SU-DHL-6 (cell line): ENCODE results near the gene MAP4K3.

Source experiments
- EZH2phosphoT487 ChIP-seq: fragments of 200-600 bp; sonication (generic), shearing (Covaris generic); conservative IDR thresholded peaks from 2 replicates; pipeline ENCODE4 v1.6.1; 2018; ENCODE audit warnings: mild to moderate bottlenecking, antibody characterized with exemption, low read length, moderate library complexity, mixed read lengths
- TF ChIP-seq, protein P1 (sequence below): fragments of 200-600 bp; sonication (generic); IDR thresholded peaks from one replicate; pipeline ENCODE4 v1.5.1; 2017; ENCODE audit warnings: antibody characterized with exemption, mild to moderate bottlenecking, low read length, moderate library complexity; ENCODE audit not compliant: insufficient read depth, poor library complexity, severe bottlenecking

DNA sequence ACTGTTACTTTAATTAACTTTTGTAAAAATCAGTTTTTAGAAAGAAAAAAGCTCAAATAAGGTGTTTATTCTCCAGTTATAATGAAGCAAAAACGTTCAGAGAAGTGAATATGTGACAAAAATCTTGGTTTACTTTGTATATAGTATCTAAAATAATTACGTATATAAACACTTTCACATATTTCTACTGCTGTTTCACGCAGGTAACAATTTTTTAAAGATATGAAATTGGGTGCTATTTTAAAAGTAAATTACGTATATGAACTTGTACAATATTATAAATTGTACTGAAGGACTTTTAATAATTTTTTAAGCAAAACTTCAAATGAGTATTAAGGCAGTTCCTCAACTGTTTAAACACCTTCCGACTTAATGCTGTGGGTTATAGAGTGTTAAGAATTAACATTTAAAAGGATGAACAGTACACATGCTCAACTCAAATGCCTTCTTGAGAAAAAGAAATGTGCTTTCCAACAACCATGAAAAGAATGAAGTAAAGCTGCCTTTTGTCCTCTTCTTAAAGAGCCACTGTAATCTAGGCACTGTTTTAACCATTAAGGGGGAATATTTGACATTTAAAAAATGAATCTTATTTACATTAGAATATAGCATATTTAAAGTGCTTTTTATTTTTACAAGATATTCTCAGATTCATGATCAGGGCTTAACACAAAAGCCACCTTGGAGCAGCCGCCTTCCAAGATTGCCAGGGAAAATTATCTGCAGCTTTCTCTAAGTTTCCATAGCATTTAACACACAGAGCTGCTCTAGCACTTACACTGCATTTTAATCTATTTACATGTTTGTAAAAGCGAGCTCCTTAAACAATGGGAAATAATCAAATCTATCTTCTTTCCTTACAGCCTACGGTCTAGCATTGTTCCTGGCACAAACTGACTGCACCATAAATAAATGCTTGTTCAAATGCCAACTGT is 136.8 kb downstream of the MAP4K3 start:
- TF ChIP-seq, protein P1, sequence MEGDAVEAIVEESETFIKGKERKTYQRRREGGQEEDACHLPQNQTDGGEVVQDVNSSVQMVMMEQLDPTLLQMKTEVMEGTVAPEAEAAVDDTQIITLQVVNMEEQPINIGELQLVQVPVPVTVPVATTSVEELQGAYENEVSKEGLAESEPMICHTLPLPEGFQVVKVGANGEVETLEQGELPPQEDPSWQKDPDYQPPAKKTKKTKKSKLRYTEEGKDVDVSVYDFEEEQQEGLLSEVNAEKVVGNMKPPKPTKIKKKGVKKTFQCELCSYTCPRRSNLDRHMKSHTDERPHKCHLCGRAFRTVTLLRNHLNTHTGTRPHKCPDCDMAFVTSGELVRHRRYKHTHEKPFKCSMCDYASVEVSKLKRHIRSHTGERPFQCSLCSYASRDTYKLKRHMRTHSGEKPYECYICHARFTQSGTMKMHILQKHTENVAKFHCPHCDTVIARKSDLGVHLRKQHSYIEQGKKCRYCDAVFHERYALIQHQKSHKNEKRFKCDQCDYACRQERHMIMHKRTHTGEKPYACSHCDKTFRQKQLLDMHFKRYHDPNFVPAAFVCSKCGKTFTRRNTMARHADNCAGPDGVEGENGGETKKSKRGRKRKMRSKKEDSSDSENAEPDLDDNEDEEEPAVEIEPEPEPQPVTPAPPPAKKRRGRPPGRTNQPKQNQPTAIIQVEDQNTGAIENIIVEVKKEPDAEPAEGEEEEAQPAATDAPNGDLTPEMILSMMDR: no peak
- no peak for TF ChIP-seq EZH2phosphoT487
